IMR-90 (cell line): ENCODE data around the gene INTS6L. TPM values are rescaled to one million over a fixed set of nuclear protein-coding genes. Genes with fewer than 3 reads are reported as not detected.

Source experiments
- ATAC-seq: fragments of 200-7000 bp; cut with Tn5 transposase; 2 replicates; pipeline ENCODE4 v1.9.1; 2020; ENCODE audit warnings: low read depth, mild to moderate bottlenecking, moderate library complexity
- BruUV-seq: library from RNA; stranded (reverse); fragments of 400-500 nt; replicated peaks from 2 replicates; lab custom pipeline; 2021; lab: Mats Ljungman, UMichigan
- CTCF ChIA-PET: fragments of 300-600 bp; formaldehyde crosslinking; extraction: SDS; loops from one replicate; lab custom pipeline; 2021; ENCODE audit warnings: antibody characterized with exemption; lab: Yijun Ruan, JAX
- POLR2A ChIA-PET: fragments of 300-600 bp; sonication (Branson Sonifier 250); formaldehyde crosslinking; loops from one replicate; lab custom pipeline; 2022; ENCODE audit warnings: antibody characterized with exemption; ENCODE audit not compliant: unreplicated experiment; lab: Charles Lee
- DNase-seq: peaks from one replicate; pipeline ENCODE4 v3.0.0; 2013
- H2AFZ ChIP-seq: replicated peaks from 2 replicates; pipeline ENCODE3; 2013; ENCODE audit warnings: low read length, mild to moderate bottlenecking; ENCODE audit not compliant: poor library complexity
- H2AK5ac ChIP-seq: 2 replicates; pipeline ENCODE4 v1.6.1; 2013; ENCODE audit warnings: low read depth, low read length, inconsistent platforms
- H2AK9ac ChIP-seq: replicated peaks from 2 replicates; pipeline ENCODE3; 2013; ENCODE audit warnings: mild to moderate bottlenecking, low read depth, low read length, moderate library complexity; ENCODE audit not compliant: poor library complexity
- H2BK120ac ChIP-seq: 2 replicates; pipeline ENCODE4 v1.6.1; 2013; ENCODE audit warnings: low read depth, low read length, inconsistent platforms
- H2BK15ac ChIP-seq: 3 replicates; pipeline ENCODE4 v1.6.1; 2013; ENCODE audit warnings: low read depth, low read length, inconsistent platforms
- H2BK20ac ChIP-seq: 2 replicates; pipeline ENCODE4 v1.6.1; 2013; ENCODE audit warnings: low read depth, mild to moderate bottlenecking, inconsistent platforms, low read length, moderate library complexity
- H2BK5ac ChIP-seq: 2 replicates; pipeline ENCODE4 v1.6.1; 2013; ENCODE audit warnings: mild to moderate bottlenecking, low read depth, low read length, inconsistent platforms; ENCODE audit not compliant: poor library complexity, severe bottlenecking
- H3K14ac ChIP-seq: replicated peaks from 2 replicates; pipeline ENCODE4 v1.6.1; 2013; ENCODE audit warnings: low read depth, low read length, inconsistent platforms
- H3K18ac ChIP-seq: 2 replicates; pipeline ENCODE4 v1.6.1; 2013; ENCODE audit warnings: low read depth, low read length, control low read depth
- H3K23ac ChIP-seq: 2 replicates; pipeline ENCODE4 v1.6.1; 2013; ENCODE audit warnings: low read depth, low read length, inconsistent platforms
- H3K27ac ChIP-seq: 2 replicates; pipeline ENCODE4 v1.5.1; 2013; ENCODE audit warnings: mild to moderate bottlenecking, control low read depth, low read length; ENCODE audit not compliant: insufficient read depth
- H3K27me3 ChIP-seq: 2 replicates; pipeline ENCODE4 v1.6.1; 2013; ENCODE audit warnings: low read length; ENCODE audit not compliant: control insufficient read depth, insufficient read depth
- H3K36me3 ChIP-seq: 2 replicates; pipeline ENCODE4 v1.6.1; 2013; ENCODE audit warnings: low read length, mixed read lengths; ENCODE audit not compliant: control insufficient read depth, insufficient read depth
- H3K4ac ChIP-seq: 2 replicates; pipeline ENCODE4 v1.6.1; 2013; ENCODE audit warnings: low read depth, low read length, inconsistent platforms
- H3K4me1 ChIP-seq: 2 replicates; pipeline ENCODE4 v1.6.1; 2013; ENCODE audit warnings: low read length, mixed read lengths; ENCODE audit not compliant: control insufficient read depth, insufficient read depth
- H3K4me2 ChIP-seq: 2 replicates; pipeline ENCODE4 v1.6.1; 2013; ENCODE audit warnings: low read depth, mild to moderate bottlenecking, control low read depth, low read length, moderate library complexity
- H3K4me3 ChIP-seq: 2 replicates; pipeline ENCODE4 v1.5.1; 2013; ENCODE audit warnings: low read depth, mild to moderate bottlenecking, control low read depth, low read length, moderate library complexity; ENCODE audit not compliant: insufficient read depth
- H3K56ac ChIP-seq: 2 replicates; pipeline ENCODE4 v1.6.1; 2013; ENCODE audit warnings: low read length, inconsistent platforms; ENCODE audit not compliant: insufficient read depth; ENCODE audit errors: extremely low read depth
- H3K79me1 ChIP-seq, 2 experiments: 2 replicates each; pipeline ENCODE4 v1.6.1; 2013; ENCODE audit warnings: low read length in 2 of 2, inconsistent platforms in 1 of 2, low read depth in 1 of 2
- H3K9ac ChIP-seq: 2 replicates; pipeline ENCODE4 v1.6.1; 2013; ENCODE audit warnings: low read depth, low read length, control low read depth
- H3K9me1 ChIP-seq: 2 replicates; pipeline ENCODE4 v1.6.1; 2013; ENCODE audit warnings: low read length, inconsistent platforms; ENCODE audit not compliant: insufficient read depth
- H3K9me3 ChIP-seq: 2 replicates; pipeline ENCODE4 v1.6.1; 2013; ENCODE audit warnings: low read length; ENCODE audit not compliant: control insufficient read depth, insufficient read depth
- H4K20me1 ChIP-seq: 2 replicates; pipeline ENCODE4 v1.6.1; 2013; ENCODE audit warnings: low read length, inconsistent platforms; ENCODE audit not compliant: insufficient read depth
- H4K5ac ChIP-seq: 2 replicates; pipeline ENCODE4 v1.6.1; 2013; ENCODE audit warnings: mild to moderate bottlenecking, low read depth, low read length, control low read depth
- H4K8ac ChIP-seq, 2 experiments: 2 replicates each; pipeline ENCODE4 v1.6.1; 2013; ENCODE audit warnings: low read depth in 2 of 2, low read length in 2 of 2, control low read depth in 1 of 2, inconsistent platforms in 1 of 2
- H4K91ac ChIP-seq: 2 replicates; pipeline ENCODE4 v1.6.1; 2013; ENCODE audit warnings: low read depth, low read length, inconsistent platforms; ENCODE audit not compliant: insufficient read depth
- CHD1 ChIP-seq: IDR thresholded peaks from 2 replicates; pipeline ENCODE4 v1.6.1; 2012; ENCODE audit warnings: low read depth, low read length, improper control_type of control experiment
- FOS ChIP-seq: fragments of 150-350 bp; IDR thresholded peaks from 2 replicates; pipeline ENCODE4 v1.6.1; 2016; ENCODE audit warnings: low read depth, low read length
- MAZ ChIP-seq: IDR thresholded peaks from 2 replicates; pipeline ENCODE4 v1.6.1; 2012; ENCODE audit warnings: low read depth, mild to moderate bottlenecking, low read length, improper control_type of control experiment, moderate library complexity, borderline replicate concordance
- NFE2L2 ChIP-seq: fragments of 150-350 bp; IDR thresholded peaks from 2 replicates; pipeline ENCODE4 v1.6.1; 2016; ENCODE audit warnings: low read depth, mild to moderate bottlenecking, low read length
- RAD21 ChIP-seq: IDR thresholded peaks from 2 replicates; pipeline ENCODE4 v1.6.1; 2012; ENCODE audit warnings: low read length, improper control_type of control experiment
- RCOR1 ChIP-seq: IDR thresholded peaks from 2 replicates; pipeline ENCODE4 v1.6.1; 2012; ENCODE audit warnings: mild to moderate bottlenecking, low read length, improper control_type of control experiment; ENCODE audit not compliant: insufficient replicate concordance
- WGBS, 2 experiments: methylation state at CpG; one replicate each; pipeline versions ENCODE4 v1.1.5 to v1.1.7; 2013; ENCODE audit warnings: missing lambda C conversion rate in 2 of 2; ENCODE audit not compliant: insufficient read length in 1 of 2; ENCODE audit errors: extremely low coverage in 2 of 2; 5-methylcytosine and 5-hydroxymethylcytosine counted together
- dilution Hi-C: fragments of 300-500 bp; cut with HindIII; formaldehyde crosslinking; loops from one replicate; pipeline ENCODE4 v1.14.3; 2018; ENCODE audit warnings: low sequenced_read_pairs; ENCODE audit not compliant: unreplicated experiment
- in situ Hi-C: fragments of 300-500 bp; cut with MboI; formaldehyde crosslinking; loops from 3 replicates; pipeline ENCODE4 v1.14.3; 2019; ENCODE audit warnings: low sequenced_read_pairs, inconsistent platforms, mixed read lengths
- intact Hi-C: fragments of 100-400 bp; cut with micrococcal nuclease; formaldehyde crosslinking; loops from 2 replicates; pipeline ENCODE4 v1.10.0; 2022
- polyA plus RNA-seq, 3 experiments: library from polyadenylated mRNA; depleted of rRNA; stranded (reverse); fragments of >200 nt; gene quantifications; 2 replicates each; pipeline ENCODE4 v1.2.3, GENCODE V29; 2012; ENCODE audit warnings: low replicate concordance in 1 of 3
- total RNA-seq: library from RNA; depleted of rRNA; stranded (reverse); fragments of >200 nt; gene quantifications from 2 replicates; pipeline ENCODE4 v1.2.3, GENCODE V29; 2012

Gene INTS6L
- total and polyA plus RNA-seq, 2 of the 4 experiments (the other 2 are of a cell fraction) = 2.7 to 5.1 TPM

DNA sequence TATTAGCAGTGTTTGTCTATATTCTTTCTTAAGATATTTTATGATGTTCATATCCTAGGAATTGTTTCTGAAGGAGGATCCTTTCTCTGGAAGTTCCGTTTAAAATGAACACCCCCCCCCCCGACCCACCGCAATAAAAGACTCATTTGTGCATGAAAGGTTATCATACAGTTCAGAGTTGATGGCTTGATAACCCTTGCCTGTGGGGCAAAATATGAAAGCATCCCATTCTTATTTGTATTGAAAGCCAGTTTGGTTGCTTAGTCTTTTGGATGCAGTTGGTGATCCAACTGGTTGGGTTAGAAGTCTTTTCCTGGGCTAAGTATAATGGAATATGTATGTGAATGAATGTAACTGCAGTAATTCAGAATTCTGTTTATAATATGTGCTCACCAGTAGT lies 8.3 kb downstream of the INTS6L start:
- no peak overlapping the region for H3K14ac ChIP-seq
- BruUV-seq = no TSS peak
- H2BK20ac ChIP-seq = no peak overlapping the region
- DNase-seq (no peak), ATAC-seq (no peak)
- no peak overlapping the region for H3K4me2 ChIP-seq
- no peaks in the 10 kb centered on the region for H3K79me1 ChIP-seq
- H2AK5ac ChIP-seq = no peak overlapping the region
- no peak overlapping the region for H3K23ac ChIP-seq
- no peak overlapping the region for H2BK5ac ChIP-seq
- H3K4ac ChIP-seq = no peak overlapping the region
- no peaks in the 10 kb centered on the region for H3K9me1 ChIP-seq
- no peak overlapping the region for H4K5ac ChIP-seq
- H3K18ac ChIP-seq = no peak overlapping the region
- TF ChIP-seq RAD21 = no peak
- no peak for TF ChIP-seq MAZ
- no peak for TF ChIP-seq FOS
- no peak for TF ChIP-seq CHD1
- no peak for TF ChIP-seq NFE2L2
- TF ChIP-seq RCOR1 = no peak
- H2AK9ac ChIP-seq = no peak overlapping the region
- no peaks in the 10 kb centered on the region for H3K9me3 ChIP-seq
- no peak overlapping the region for H3K9ac ChIP-seq
- ChIA-PET POLR2A (no interaction called here), CTCF (no interaction called here)
- in situ Hi-C loops = no loop called here
- no peaks in the 10 kb centered on the region for H3K4me1 ChIP-seq
- intact Hi-C loops = no loop called here
- no peak overlapping the region for H4K8ac ChIP-seq
- H4K20me1 ChIP-seq = no peaks in the 10 kb centered on the region
- no peak overlapping the region for H2AFZ ChIP-seq
- H4K91ac ChIP-seq = no peak overlapping the region
- dilution Hi-C loops = no loop called here
- no CpG with 5 or more reads among the region's 3 CpGs for WGBS, 2 experiments
- no peak overlapping the region for H2BK15ac ChIP-seq
- no peak overlapping the region for H3K56ac ChIP-seq
- H3K27ac ChIP-seq = no peak overlapping the region
- no peaks in the 10 kb centered on the region for H3K27me3 ChIP-seq
- H2BK120ac ChIP-seq = no peak overlapping the region
- H3K36me3 ChIP-seq = no peaks in the 10 kb centered on the region
- H3K4me3 ChIP-seq = no peak overlapping the region
